Suprapubic skin (tissue), 4 donors: Measurements from ENCODE around the gene PRR5. TPM values are rescaled to one million over a fixed set of nuclear protein-coding genes. Genes with fewer than 3 reads are reported as not detected.
"Not testable (repeated sequence)": the region's sequence is repeated elsewhere in the genome, so short reads cannot be mapped to it uniquely, and the experiment has no call there.

Experiments used
- DNase-seq, 2 donors: peaks; one replicate each; pipeline ENCODE4 v3.0.0-alpha.2; 2019; ENCODE audit warnings: low spot score in 2 of 2
- H3K27ac ChIP-seq: fragments of 200-600 bp; sonication (generic); one replicate; pipeline ENCODE4 v1.5.1; 2019
- H3K27me3 ChIP-seq: fragments of 200-600 bp; sonication (generic); one replicate; pipeline ENCODE4 v1.5.1; 2019
- H3K36me3 ChIP-seq: fragments of 200-600 bp; sonication (generic); one replicate; pipeline ENCODE4 v1.5.1; 2019
- H3K4me1 ChIP-seq: fragments of 200-600 bp; sonication (generic); one replicate; pipeline ENCODE4 v1.5.1; 2019
- H3K4me3 ChIP-seq: fragments of 200-600 bp; sonication (generic); one replicate; pipeline ENCODE4 v1.5.1; 2019; ENCODE audit warnings: mild to moderate bottlenecking
- H3K9me3 ChIP-seq: fragments of 200-600 bp; sonication (generic); one replicate; pipeline ENCODE4 v1.5.1; 2019
- EP300 ChIP-seq: sonication (generic); formaldehyde crosslinking; IDR thresholded peaks from one replicate; pipeline ENCODE4 v1.6.1; 2017; ENCODE audit warnings: antibody characterized with exemption
- POLR2A ChIP-seq, 2 donors: fragments of 450-650 bp; IDR thresholded peaks; one replicate each; pipeline ENCODE4 v1.6.1; 2017; ENCODE audit warnings: antibody characterized with exemption in 2 of 2, mild to moderate bottlenecking in 2 of 2, moderate library complexity in 2 of 2
- POLR2AphosphoS5 ChIP-seq, 3 donors: sonication (generic); formaldehyde crosslinking; IDR thresholded peaks; one replicate each; pipeline ENCODE4 v1.6.1; 2017; ENCODE audit warnings: antibody characterized with exemption in 3 of 3
- whole genome bisulfite sequencing: methylation state at CpG from one replicate; pipeline ENCODE4 v1.1.5; 2018; 5-methylcytosine and 5-hydroxymethylcytosine counted together
- total RNA-seq, 4 donors: library from RNA; depleted of rRNA; stranded (reverse); fragments of >200 nt; gene quantifications; one replicate each; pipeline ENCODE4 v1.1.0, GENCODE V29; 2016
- TF ChIP-seq, protein P1 (sequence below), 2 donors: fragments of 200-600 bp in 1 of 2; fragments of 450-650 bp in 1 of 2; sonication (generic) in 1 of 2; IDR thresholded peaks; one replicate each; pipeline ENCODE4 v1.5.1; 2016 to 2019; ENCODE audit warnings: antibody characterized with exemption in 2 of 2, mild to moderate bottlenecking in 1 of 2, moderate library complexity in 1 of 2

Gene PRR5
- total RNA-seq, 4 donors from 2014 or later, result 14.9 to 25.0 (median 20.4) TPM

- Histone ChIP-seq H3K4me3 (no peak overlapping the region), H3K27me3 (no peaks in the 10 kb centered on the region), H3K27ac (no peak overlapping the region), H3K36me3 (no peaks in the 10 kb centered on the region), H3K4me1 (no peaks in the 10 kb centered on the region), H3K9me3 (no peaks in the 10 kb centered on the region)
- no peak for DNase-seq
- TF ChIP-seq POLR2A (IDR thresholded peaks at IDR 0.05), result no peak
- TF ChIP-seq, protein P1, sequence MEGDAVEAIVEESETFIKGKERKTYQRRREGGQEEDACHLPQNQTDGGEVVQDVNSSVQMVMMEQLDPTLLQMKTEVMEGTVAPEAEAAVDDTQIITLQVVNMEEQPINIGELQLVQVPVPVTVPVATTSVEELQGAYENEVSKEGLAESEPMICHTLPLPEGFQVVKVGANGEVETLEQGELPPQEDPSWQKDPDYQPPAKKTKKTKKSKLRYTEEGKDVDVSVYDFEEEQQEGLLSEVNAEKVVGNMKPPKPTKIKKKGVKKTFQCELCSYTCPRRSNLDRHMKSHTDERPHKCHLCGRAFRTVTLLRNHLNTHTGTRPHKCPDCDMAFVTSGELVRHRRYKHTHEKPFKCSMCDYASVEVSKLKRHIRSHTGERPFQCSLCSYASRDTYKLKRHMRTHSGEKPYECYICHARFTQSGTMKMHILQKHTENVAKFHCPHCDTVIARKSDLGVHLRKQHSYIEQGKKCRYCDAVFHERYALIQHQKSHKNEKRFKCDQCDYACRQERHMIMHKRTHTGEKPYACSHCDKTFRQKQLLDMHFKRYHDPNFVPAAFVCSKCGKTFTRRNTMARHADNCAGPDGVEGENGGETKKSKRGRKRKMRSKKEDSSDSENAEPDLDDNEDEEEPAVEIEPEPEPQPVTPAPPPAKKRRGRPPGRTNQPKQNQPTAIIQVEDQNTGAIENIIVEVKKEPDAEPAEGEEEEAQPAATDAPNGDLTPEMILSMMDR (IDR thresholded peaks at IDR 0.05), result no peak
- TF ChIP-seq EP300, result no peak
- TF ChIP-seq POLR2AphosphoS5 (IDR thresholded peaks at IDR 0.05), result no peak
- 80% methylated on average over 9 of the region's 9 CpGs for WGBS
These were observed 39.9 kb downstream of the PRR5 start for GRCh38 chr22:44741929-44742328.

- no peaks in the 10 kb centered on the region for H3K9me3 ChIP-seq
- H3K4me3 ChIP-seq, result no peak overlapping the region
- no peak for DNase-seq
- H3K4me1 ChIP-seq, result no peaks in the 10 kb centered on the region
- H3K27me3 ChIP-seq, result no peaks in the 10 kb centered on the region
- no peak overlapping the region for H3K27ac ChIP-seq
- WGBS, result 71% methylated on average over 9 of the region's 11 CpGs
- TF ChIP-seq POLR2A (IDR thresholded peaks at IDR 0.05) (no peak), EP300 (no peak), POLR2AphosphoS5 (IDR thresholded peaks at IDR 0.05) (no peak)
- TF ChIP-seq, protein P1 (IDR thresholded peaks at IDR 0.05), result no peak
- no peaks in the 10 kb centered on the region for H3K36me3 ChIP-seq
These were observed 41.2 kb downstream of the PRR5 start for GRCh38 chr22:44743247-44743646.

- H3K9me3 ChIP-seq, result no peaks in the 10 kb centered on the region
- WGBS, result 27% methylated on average over 7 of the region's 7 CpGs
- no peaks in the 10 kb centered on the region for H3K4me1 ChIP-seq
- H3K27ac ChIP-seq, result no peak overlapping the region
- TF ChIP-seq POLR2AphosphoS5 (IDR thresholded peaks at IDR 0.05), result no peak
- no peak for TF ChIP-seq POLR2A (IDR thresholded peaks at IDR 0.05)
- TF ChIP-seq, protein P1 (IDR thresholded peaks at IDR 0.05), result no peak
- no peak for TF ChIP-seq EP300
- no peak for DNase-seq
- H3K36me3 ChIP-seq, result no peaks in the 10 kb centered on the region
- no peak overlapping the region for H3K4me3 ChIP-seq
- H3K27me3 ChIP-seq, result no peaks in the 10 kb centered on the region
These were observed 41.8 kb downstream of the PRR5 start for GRCh38 chr22:44743804-44744211.

DNA sequence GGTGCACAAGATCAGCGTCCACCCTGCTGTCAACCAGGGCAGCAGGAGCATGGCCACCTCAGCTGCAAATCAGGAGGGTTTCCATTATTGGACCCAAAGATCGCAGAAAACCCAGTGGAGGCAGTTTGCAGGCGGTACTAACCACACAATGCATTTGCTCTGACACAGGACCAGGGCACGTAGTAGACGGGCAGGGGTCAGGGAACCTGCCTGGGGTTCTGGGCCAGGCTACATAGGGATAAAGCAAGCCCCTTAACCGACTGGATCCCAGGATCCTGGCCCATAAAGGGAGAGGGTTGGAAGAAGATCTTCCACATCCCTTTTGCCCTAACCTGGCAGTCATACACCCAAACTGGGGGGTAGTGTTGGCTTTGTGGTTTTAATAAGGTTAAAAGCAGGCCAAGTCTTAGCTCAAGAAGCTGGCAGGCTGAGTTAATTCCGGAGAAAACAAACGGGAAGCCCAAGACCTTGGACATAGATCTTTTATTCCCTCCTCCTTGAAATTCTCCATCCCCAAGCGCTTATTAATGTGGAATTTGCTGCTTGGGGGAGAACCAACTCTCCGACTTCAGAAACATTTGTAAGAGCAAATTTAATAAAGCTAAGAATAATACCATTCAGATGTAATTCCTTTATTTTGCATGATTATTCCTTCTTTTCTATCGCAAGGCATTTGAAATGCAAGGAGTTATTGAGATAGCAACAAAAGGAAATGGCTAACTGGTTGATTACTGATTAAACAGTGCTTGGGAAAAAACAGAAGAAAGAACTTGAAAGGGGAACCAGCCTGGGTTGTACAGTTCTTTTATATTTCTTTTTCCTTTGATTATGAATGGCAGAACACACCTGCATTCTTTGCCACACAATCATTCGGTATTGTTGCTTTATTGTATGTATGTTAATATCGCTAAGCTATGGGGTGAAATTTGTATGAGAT is 44.1 kb downstream of the PRR5 start:
- no peaks in the 10 kb centered on the region for H3K9me3 ChIP-seq
- H3K27me3 ChIP-seq, result peaks cover 6% of the 10 kb centered on the region
- WGBS, result 65% methylated on average over 13 of the region's 13 CpGs
- H3K4me1 ChIP-seq, result no peaks in the 10 kb centered on the region
- TF ChIP-seq, protein P1 (IDR thresholded peaks at IDR 0.05), result no peak
- no peak for TF ChIP-seq POLR2A (IDR thresholded peaks at IDR 0.05)
- no peak for TF ChIP-seq EP300
- TF ChIP-seq POLR2AphosphoS5 (IDR thresholded peaks at IDR 0.05), result no peak
- no peak overlapping the region for H3K27ac ChIP-seq
- no peak overlapping the region for H3K4me3 ChIP-seq
- H3K36me3 ChIP-seq, result no peaks in the 10 kb centered on the region
- DNase-seq, result no peak

GRCh38 chr22:44747784-44748127 is 45.8 kb downstream of the PRR5 start:
- H3K9me3 ChIP-seq, H3K4me1 ChIP-seq, H3K27ac ChIP-seq, DNase-seq, H3K4me3 ChIP-seq, H3K36me3 ChIP-seq: not testable (repeated sequence)
- peaks cover 19% of the 10 kb centered on the region for H3K27me3 ChIP-seq
- 91% methylated on average over 4 of the region's 4 CpGs for WGBS
